ENCODE measurements around the gene XPA. TPM values are rescaled to one million over a fixed set of nuclear protein-coding genes. Genes with fewer than 3 reads are reported as not detected.

The XPA gene
- total RNA-seq, 1 experiment from 2014 or later = 12.4 TPM

Other genes with a start within 250 kb of the XPA start
- gene TMOD1, start 195.7 kb downstream of the XPA start, total RNA-seq (2014; rRNA removed; shearing (Covaris generic)) = 1.9 and 2.2 TPM in 2 replicates
- gene TSTD2, start 64.0 kb downstream of the XPA start, total RNA-seq (2014; rRNA removed; shearing (Covaris generic)) = 24.2 and 25.0 TPM in 2 replicates
- gene NCBP1, start 63.5 kb downstream of the XPA start, total RNA-seq (2014; rRNA removed; shearing (Covaris generic)) = 26.4 and 33.3 TPM in 2 replicates
- gene FOXE1, start 155.9 kb upstream of the XPA start, total RNA-seq (2014; rRNA removed; shearing (Covaris generic)) = 0.05 and 0.26 TPM in 2 replicates
- 19.6 and 21.8 TPM in 2 replicates for gene TRMO, start 225.2 kb upstream of the XPA start, total RNA-seq (2014; rRNA removed; shearing (Covaris generic))
- not detected in 2 replicates for gene HEMGN, start 240.8 kb upstream of the XPA start, total RNA-seq (2014; rRNA removed; shearing (Covaris generic))